ENCODE measurements around the gene IFIT5.
"Not testable (repeated sequence)": the region's sequence is repeated elsewhere in the genome, so short reads cannot be mapped to it uniquely, and the experiment has no call there.

IFIT5 gene, protein sequence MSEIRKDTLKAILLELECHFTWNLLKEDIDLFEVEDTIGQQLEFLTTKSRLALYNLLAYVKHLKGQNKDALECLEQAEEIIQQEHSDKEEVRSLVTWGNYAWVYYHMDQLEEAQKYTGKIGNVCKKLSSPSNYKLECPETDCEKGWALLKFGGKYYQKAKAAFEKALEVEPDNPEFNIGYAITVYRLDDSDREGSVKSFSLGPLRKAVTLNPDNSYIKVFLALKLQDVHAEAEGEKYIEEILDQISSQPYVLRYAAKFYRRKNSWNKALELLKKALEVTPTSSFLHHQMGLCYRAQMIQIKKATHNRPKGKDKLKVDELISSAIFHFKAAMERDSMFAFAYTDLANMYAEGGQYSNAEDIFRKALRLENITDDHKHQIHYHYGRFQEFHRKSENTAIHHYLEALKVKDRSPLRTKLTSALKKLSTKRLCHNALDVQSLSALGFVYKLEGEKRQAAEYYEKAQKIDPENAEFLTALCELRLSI

DNA sequence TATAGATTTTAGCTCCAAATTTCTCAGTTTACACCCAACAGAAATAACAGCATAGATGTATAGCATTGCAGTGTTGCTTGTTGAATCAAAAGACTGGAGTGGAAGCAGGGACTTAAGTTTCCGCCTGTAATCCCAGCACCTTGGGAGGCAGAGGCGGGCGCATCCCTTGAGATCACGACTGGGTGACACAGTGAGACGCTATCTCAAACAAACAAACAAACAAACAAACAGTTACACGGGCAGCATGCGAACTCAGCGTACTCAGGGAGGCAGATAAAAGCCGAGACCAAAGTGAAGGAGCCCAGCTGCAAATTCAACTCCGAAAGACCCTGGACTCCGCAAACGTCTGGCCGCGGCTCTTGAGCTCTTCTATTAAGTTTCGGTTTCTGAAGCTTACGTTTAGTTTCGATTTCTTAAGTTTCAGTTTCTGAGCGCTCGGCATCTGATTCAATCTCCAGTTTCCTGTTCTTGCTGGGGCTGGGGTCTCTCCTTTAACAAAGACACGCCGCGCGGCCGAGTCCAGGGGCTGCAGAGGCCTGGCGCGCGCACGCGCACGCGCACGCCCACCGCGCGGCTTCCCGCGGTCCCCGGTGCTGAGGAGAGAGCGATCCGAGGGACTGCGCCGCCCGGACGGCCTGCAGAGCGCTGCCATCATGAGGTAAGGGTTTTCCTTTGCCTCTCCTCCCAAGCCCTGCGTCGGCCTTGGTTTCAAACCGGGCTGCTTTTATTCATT, at the start of gene IFIT5:
Gene IFIT5, plus strand, starts transcription at position 423 of the 733 bp plus-strand sequence. Its CDS starts 231 bp downstream, at position 654.
- DNase-seq, result peak; percentile 74 to 77

DNA sequence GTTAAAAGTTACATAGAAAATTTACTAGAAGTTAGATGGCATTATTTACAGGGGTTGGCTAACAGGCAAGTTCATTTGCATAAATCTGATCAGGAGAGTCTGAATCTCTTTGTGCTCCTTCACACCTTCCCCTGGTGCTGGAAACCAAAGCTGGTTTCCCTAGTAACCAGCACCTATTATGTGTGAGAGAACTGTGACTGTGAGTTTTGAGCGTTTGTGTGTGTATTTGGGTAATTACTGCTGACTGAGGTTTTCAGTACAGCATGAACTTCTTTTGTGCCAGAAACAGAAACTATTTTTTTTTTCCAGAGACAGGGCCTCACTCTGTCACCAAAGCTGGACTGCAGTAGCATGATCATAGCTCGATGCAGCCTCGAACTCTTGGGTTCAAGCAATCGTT, 46.8 kb upstream of the IFIT5 start:
- no peak for DNase-seq

DNA sequence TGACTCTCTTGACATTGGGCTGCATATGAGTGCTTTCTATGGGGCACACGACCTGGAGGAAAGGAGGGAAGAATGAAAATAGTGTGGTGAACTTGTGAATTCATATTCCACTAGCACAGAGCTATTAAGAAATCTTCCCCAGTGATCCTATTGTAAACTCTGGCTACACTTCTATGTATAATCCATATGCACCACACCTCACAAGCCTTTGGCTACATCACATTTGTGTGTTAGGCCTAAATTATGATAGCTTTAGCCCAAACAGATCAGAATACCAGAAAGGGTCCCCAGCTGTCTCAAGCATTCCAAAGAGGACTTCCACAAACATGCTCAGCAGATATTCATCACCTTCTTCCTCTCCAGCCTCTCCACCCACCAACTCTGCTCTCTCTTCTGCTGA, 46.2 kb upstream of the IFIT5 start:
- DNase-seq, result no peak

DNA sequence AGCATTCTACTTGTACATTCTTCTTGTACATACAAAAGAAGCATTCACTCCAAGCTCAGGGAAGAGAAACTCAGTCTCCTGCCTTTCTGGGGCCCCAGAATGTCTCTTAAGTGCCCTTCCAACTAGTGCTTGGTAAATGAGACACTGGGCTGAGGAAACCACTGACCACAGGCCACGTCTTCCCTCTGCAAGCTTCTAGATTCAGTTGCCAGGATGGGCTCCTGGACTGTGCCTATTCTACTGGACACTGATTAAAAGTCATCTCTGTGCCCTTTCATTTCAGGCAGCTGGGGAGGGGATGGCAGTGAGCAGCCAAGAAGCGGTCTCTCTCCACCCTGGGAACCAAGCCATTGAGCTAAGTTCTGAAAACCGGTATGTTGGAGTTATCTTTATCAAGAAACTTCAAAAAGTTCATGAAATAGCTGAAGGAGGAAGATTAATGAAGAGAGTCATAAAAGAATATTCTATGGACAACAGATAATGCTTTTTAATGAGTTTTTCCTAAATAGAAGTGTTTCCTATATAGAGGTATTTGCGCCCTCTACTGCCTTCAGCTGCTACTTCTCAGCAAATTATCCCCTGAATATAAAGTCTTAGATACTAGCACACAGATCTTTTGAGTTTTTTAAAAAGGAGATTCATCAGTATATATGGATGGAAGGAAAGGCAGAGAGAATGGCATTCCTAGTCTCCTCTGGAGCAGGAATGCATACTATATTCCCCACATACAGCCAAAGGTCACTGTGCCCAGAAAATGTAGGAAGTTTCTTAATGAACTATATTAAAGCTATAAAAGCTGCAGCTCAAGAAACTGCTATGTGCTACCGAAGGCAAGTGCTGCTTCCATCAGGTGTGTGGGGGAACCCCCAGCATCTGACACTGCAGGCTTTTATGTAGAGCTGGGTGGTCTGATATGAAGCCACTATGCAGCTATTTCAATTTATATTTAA, 44.9 kb upstream of the IFIT5 start:
- no peak for DNase-seq

DNA sequence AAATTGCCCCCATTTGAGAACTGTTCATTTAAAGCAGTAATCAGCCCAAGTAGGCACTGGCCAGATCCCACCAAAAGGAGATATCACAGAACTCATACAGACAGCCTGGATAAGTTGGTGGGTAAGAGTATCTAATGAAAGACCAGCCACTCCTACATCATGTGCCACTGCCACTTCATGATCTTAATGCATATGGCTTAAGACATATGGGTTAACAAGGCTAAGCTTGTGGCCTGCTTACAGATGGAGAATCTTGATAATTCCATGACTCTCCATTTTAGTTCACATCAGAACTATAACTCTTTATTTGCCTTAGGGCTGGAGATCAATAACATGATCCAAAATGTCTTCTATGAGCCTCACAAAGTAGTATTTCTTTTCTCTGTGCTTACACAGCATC, 43.3 kb upstream of the IFIT5 start:
- DNase-seq, result no peak

DNA sequence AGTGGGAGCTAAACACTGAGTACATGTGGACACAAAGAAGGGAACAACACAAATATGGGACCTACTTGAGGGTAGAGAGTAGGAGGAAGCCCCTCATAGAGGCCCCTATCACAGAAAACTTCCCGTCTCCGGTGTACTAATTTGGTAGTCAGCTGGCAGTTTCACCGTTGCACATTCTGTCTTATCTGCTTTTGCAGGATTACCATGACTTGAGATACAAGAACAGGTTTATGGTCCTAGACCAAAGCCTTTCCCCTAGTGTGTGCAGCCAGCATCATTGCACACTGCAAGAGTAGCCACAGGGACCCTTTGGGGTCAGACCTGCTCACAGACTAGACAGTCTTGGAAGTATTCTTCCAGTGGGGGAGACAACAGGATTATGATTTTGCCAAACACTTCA, 42.4 kb upstream of the IFIT5 start:
- DNase-seq, result no peak

DNA sequence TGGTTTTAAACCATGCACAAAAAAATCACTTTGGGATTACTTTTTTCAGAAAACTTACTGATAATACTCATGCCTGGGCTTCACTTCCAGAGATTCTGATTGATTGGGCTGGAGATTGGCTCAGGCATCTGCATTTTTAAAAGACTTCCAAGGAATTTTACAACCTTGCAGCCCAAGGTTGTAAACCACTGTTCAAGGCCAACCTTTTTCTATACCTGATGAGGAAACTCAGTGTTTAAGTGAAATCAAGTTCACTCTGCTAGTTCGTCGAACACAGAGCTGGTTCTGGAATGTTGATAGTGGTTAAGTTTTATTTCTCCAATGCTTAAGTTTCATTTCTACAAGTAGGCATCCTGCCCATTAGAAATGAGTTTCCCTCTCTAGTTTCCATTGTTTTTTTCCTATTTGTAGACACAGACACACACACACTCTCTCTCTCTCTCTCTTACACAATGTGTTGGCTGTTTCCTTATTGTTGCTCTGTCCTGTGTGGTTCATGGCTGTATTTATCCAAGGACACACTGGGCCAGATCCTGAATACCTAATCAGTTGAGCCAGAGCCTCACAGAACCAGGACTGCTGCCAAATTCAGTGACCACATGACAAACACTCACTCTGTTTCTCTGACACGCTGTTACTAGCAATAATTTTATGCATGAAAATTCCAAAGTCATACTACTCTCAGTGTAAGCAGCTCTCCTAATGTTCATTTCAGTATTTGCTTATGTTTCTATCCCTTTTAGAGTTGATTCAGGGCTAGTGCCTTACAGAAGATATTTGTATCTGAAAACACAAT, 40.3 kb upstream of the IFIT5 start:
- no peak for DNase-seq

DNA sequence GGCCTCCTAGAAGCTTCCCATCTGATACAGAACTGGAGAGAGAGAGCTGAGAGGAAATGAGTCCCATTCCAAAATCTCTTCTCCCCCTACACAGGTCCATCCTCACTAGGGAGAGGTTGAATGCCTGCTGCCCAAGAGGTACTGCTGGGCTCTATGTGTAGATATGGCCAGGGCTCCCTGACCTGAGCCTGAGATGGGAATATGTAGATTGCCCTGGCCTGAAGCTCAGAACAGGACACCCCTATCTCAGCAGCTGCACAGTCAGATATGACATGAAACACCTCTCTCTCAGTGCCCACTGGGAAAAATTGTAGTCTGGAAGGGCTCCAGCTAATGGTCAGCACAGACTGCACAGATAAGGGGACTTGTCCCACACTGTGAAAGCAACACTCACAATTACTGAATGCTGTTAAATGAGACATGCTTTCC, 39.6 kb upstream of the IFIT5 start:
- no peak for DNase-seq

DNA sequence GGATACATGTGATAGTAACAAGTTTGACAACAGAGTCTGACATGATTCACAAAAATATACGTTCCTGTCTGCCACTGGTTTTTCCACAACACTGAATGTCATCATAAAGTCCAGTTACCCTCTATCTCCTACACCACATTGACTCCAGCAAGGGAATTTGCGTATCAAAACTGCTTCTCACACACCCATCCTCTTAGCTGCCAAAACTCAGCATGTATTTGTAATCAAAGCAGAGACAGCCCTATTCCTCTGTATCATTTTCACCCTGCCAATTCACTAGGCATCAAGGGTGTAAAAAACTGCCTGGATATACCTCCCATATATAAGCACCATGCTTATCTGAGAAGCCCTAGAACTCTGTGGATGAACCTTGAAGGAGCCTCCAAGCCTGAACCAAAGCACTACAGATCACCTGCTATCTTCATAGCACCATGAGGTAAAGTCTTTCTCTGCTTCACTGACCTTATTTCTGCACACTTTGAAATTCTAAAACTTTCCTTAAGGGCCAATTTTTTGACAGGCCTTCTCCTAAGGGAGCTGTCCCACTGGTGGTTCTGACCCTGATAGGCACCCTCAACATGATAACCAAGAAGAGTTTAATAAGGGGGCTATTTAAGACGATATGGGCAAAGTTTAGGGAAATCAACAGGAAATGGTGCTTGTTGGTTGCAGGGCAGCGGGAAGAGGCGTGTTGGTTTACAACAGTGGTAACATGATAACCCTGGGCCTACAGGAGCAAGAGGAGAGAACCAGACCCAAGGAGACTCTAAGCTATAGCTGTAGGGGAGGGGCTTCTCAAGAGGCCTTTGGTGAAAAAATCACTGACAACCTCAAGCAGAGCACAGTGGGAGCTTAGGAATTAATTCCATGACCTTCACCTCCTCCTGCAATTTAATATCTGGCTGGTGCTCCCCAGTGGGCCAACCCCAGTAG, 36.4 kb upstream of the IFIT5 start, which contains the start of gene IFIT1B:
Gene IFIT1B, plus strand, starts transcription at position 352 of the 933 bp plus-strand sequence. Its CDS starts 80 bp downstream, at position 432.
- DNase-seq, result no peak

DNA sequence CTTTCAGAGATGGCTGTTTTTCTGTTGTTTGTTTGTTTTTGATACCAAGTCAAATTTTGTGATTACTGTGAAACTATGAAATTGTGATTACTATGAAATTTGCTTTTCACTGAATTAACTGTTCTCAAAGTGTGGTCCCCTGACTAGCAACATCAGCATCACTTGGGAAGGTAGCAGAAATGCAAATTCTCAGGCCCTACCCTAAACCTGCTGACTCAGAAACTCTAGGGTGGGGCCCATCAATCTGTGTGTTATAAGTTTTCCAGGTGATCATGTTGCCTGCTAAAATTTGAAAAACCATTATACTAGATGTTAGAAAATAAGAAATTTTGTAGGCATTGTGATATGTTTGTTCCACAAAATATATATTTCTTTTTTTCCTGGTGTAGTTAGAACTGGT, 35.3 kb upstream of the IFIT5 start:
- DNase-seq, result no peak

DNA sequence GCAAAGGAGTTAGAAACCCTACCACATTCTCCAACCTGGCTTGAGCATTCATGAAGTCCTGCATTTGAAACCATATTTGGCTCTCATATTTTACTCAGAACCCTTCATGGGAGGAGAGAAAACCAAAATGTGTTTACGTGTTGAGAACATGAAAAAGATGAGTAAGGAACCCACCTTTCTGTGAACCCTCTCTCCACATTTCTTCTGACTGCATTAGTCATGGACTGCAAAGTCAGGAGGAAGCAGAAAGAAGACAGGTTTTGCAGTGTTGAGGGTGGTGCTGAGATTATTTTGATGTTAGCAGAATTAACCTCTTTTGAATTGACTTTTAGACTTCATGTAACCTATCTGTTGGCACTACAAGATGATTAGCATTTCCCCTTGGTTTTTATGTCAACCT, 31.6 kb upstream of the IFIT5 start:
- DNase-seq, result no peak

DNA sequence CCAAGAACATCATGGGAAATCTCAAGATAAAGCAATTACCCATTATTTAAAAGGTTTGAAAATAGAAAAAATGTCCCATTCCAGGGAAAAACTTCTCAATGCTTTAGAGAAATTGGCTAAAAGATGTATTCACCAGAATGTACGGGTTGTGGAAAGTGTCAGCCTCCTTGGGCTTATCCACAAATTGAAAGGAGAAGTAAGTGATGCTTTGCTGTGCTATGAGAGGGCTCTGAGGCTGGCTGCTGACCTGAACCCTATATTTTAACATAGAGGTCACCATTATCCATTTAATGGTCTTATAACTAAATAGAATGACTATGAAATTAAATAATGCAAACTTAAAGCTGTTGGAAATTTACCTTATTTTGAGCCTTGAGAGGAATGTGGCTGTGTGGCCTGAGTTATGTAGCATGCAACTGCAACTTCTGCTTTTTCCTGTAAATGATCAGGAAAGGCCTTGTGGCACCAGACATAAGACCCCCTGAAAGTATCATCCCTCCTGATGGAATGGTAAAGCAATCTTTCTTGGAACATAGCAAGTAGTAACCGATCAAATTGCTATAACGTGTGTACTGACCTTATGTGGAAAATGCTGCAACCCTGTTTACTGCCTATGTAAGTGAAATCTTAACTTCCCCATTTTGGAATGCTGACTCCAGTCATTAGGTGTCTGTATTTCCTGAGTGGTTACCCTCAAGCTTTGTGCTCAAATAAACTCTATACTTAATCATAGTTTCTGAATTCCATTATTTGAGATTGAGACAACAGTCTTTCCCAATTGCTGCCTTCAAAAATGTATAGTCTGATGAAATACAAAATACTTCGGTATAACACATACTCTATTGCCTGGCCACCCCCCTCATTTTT, 29.7 kb upstream of the IFIT5 start:
- no peak for DNase-seq

DNA sequence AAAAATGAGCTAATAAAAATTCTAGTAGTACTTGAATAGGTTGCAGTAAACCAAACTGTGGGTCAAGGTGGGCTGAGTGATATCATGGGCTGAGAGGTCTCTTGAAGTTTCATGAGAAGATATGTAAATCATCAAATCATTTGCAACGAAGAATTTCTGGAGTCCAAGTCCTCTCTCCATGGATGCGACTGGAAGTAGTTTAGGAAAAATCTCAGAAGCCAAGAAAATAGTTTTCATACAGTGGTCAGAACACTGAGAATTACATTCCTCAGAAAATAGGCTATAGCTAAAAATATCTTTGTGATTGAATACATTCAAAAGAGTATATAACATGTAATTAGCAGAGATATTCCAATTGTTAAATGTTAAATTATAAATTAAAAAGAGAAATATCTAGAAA, 25.6 kb upstream of the IFIT5 start:
- DNase-seq, result no peak

DNA sequence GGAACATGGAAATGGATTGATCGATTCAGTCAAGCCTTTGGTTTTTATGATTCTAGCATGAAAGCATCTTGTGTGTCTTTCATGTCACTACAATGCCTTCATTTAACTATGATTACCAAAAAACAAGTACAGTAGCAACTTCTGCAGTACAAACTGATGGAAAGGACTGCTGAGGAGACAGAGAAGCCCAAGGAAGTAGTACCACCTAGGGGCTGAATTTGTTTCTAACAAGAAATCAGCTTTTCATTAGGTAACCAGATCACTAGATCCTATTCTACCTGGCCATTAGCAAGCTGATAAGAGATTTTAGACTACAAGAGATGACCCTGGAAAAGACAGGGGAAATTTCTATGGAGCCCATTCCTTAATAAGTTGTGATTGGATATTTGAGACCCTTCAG, 25.1 kb upstream of the IFIT5 start:
- no peak for DNase-seq

DNA sequence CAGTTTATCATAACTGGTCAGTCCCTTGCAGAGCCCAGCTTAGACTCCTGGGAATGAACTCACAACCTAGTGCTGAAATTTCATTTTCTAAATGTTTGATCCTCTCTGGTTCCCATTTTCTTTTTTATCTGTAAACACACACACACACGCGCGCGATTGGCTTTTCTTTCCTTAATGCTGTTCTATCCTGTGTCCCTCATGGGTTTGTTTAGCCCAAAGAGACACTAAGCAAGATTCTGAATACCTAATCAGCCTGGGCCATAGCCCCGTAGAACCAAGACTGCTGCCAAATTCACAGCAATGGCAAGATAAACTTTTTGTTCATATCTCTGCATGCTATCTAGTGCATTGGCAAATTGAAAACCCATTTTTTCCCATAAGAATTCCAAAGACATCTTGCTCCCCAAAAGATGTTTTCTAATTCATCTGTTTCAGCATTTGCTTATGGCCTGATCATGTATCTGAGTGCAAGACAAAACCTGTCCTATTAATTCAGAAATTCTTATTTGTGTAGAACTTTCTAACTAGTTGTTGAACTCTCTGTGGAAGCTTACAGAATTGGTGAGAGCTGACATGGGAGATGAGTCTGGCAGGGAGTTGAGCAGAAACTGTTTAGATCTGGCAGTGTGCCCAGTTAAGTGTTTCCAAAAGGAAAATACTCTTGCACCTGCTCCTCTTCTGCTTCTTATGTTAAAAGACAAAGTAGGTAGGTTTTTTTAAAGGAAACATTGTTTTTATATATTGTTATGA, 23.7 kb upstream of the IFIT5 start:
- DNase-seq, result no peak

DNA sequence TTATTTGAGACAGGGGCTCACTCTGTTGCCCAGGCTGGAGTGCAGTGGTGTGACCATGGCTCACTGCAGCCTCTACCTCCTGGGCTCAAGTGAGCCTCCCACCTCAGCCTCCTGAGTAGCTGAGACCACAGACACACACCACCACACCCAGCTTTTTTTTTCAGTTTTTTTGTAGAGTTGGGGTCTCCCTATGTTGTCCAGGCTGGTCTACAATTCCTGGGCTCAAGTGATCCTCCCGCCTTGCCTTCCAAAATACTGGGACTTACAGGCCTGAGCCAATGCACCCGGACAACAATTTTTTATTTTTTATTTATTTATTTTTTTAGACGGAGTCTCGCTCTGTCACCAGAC, 23.2 kb upstream of the IFIT5 start:
- DNase-seq, result not testable (repeated sequence)

DNA sequence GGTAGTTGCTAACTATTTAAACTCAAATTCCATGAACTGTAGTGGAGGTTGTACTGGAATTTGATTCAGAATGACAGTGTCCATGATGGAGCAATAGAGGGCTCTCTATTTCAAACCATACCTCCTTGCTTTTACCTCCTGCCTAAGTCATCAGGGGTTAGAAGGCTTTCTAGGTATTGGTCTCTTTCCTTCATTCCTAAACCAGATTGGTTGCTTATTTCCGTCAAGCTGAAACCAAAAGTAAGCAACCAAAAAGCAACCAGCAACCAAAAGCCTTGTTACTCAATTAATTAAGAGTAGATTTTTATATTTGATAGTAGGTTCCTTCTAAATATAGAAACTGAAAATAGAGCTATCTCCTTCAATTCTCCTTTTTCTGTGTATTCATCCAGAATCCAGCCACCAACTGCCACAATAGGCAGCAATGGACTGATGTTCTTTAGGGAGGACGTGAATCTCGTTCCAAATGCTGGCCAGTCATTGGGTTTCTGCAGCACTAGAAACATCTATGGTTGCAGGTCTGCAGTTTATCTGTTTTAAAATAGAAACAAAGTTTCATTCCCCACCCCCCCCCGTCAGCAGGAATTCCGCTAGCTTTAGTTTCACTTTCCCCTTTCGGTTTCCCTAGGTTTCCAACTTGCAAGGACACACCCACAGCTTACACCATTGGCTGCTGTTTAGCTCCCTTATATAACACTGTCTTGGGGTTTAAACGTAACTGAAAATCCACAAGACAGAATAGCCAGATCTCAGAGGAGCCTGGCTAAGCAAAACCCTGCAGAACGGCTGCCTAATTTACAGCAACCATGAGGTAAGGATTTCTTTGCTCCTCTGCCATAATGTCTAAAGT, 22.2 kb upstream of the IFIT5 start, which contains the start of gene IFIT1:
Gene IFIT1, plus strand, starts transcription at position 717 of the 850 bp plus-strand sequence. Its CDS starts 90 bp downstream, at position 807.
- DNase-seq, result peak in 1 of 2 experiments; percentile 26

DNA sequence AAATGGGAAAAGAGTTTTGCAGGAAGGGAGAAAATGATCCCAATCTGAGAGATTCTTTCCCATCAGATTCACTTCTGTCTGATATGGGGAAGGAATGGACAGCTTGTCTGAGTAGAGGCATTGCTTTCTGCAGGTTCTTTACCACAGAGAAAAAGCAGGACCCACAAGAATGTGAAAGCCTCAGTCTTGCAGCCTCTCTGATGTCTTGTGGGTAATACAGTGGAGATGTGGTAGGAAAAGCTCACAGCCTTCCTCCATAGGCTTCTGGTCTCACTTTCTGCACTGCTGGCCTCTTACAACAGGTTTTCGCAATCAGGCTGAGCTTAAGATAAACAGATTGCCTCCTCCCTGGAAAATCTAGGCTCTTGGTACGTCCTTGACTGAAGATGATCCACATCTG, 21.4 kb upstream of the IFIT5 start:
- no peak for DNase-seq

Data from activated T-cell treated with anti-CD3 and anti-CD28 coated beads, Interleukin-2, amount 50 U/mL, for 48 hours (primary cell).